Measurements from ENCODE around the gene RBM12.

GRCh38 chr20:35698298-35699126, 33.8 kb upstream of the RBM12 start:
- no peak for TF ChIP-seq EZH2 (IDR thresholded peaks at IDR 0.05; ENCODE audit: borderline replicate concordance, insufficient read depth, low read depth, low read length, poor library complexity, severe bottlenecking)
- peak; percentile 9 for TF ChIP-seq CTCF (IDR thresholded peaks at IDR 0.05)
